Measurements from ENCODE around the gene TSHR. TPM values are rescaled to one million over a fixed set of nuclear protein-coding genes. Genes with fewer than 3 reads are reported as not detected.

The TSHR gene
- total RNA-seq, 1 donor from 2014 or later: not detected

DNA sequence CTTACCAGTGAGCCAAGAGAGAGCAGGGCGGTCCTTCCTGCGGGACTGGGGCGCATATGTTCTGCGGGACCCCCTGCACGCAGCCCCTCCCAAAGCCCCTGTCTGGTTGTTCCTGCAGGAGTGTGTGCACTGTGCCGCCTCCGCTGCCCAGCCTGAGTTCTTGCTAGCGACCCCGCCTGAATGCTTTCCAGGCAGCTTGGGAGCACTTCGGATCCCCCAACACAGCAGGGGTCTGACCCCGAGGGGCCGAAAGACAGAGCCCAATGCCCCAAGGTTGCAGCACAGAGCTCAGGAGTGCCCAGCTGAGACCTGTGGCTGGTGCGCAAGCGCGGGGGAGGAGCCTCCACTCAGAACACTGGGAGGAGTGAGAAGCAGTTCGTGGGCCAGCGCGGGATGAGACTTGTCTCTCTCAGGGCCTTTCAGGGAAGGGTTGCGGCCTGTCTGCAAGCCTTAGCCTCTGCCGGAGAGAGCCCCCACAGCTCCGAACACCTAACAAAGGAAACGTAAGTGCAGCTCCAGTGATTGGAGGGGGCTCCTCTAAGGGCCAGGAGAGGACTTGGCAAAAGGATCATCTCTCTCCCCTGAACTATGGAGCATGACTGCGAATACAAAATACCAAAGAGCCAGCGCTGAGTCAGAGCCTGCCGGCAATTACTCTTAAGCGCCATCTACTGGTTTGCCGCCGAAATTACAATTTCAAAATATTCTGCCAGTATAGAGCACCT lies 214.8 kb downstream of the TSHR start:
- peak; percentile 58 for DNase-seq (ENCODE audit: extremely low read depth, low read depth, low spot score)

DNA sequence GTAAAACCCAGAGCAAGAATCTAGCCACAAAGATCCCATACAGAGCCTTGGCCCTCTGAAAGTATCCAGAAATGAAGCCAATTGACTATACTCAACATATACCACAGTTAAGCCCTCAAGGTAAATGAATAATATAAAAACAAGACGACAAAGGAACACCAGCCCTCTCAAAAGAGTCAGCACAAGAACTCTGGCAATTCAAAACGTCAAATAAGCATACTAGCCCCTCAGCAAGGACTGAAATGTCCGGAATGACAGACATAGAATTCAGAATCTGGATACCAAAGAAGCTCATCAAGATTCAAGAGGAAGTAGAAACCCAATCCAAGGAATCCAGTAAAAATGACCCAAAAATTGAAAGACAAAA lies 215.4 kb downstream of the TSHR start:
- no peak for DNase-seq (ENCODE audit: extremely low read depth, low read depth, low spot score)

DNA sequence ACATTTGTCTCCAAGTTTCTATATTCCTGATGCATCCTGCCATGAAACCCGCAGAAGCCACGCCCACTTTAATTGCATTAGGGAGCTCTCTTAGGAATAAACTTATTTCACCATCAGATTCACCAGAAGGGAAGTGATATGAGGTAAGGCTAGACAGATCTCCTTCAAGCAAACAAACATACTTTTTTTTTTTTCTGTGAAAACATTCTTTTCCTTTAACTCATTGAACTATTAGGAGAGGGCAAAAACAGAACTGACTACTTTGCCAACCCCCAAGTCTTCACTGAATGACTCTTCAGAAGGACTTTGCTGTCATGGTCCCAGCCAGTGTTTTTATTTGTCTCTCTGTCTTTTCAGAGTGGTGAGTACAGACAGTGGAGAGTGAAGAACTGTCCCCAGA lies 216.9 kb downstream of the TSHR start:
- DNase-seq (ENCODE audit: extremely low read depth, low read depth, low spot score): no peak

DNA sequence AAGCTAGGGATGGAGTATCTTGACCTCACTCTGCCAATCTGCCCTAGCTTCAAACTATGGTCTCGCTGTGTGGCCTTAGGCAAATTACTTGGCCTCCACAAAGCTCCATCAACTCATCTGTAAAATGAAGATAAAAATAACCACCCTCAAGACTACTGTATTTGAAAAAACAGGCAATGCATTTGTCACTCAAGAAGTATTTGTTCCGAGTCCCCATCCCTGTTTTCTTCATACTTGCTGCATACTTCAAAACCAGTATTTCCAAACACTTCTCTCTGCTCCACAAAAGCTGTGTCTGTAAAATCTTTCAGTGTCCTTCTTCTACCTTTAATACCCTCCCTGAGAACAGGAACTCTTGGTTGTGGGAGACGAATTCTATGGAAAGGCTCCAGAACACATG lies 217.5 kb downstream of the TSHR start:
- no peak for DNase-seq (ENCODE audit: extremely low read depth, low read depth, low spot score)

DNA sequence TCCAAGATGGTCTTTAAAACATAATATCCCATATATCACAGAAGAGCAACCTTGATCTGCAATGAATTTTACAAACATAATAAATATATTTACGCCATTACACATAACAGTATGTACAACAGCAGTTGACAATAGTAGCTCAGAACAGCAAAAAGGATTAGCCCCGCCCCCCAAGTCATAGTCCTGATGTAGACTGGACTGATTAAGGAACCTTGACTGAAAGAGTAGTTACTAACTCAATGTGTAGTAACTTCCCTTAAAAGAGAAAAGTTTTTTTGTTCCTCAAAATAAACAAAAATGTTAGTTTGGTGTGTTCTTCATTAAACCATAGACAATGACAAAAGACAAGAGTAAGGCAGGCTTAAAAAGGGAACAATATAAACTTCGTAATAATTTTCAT lies 220.8 kb downstream of the TSHR start:
- no peak for DNase-seq (ENCODE audit: extremely low read depth, low read depth, low spot score)

DNA sequence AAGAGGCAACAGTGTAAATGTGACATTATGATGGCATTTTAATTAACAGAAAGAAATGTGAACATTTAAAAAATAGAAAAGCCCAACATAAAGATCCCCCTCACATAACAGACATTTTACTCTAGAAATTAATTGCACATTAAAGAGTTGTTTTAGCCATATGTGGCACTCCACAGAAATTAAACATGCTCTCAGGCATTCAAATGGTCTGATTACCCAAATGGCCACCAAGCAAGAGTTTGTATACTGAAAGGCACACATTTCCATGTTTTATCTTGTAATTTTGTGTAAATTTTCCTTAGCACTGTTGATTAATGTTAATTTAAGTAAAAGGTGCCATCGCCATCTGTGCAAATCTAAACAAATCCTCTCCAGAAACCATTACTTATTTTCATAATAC lies 221.8 kb downstream of the TSHR start:
- no peak for DNase-seq (ENCODE audit: extremely low read depth, low read depth, low spot score)

DNA sequence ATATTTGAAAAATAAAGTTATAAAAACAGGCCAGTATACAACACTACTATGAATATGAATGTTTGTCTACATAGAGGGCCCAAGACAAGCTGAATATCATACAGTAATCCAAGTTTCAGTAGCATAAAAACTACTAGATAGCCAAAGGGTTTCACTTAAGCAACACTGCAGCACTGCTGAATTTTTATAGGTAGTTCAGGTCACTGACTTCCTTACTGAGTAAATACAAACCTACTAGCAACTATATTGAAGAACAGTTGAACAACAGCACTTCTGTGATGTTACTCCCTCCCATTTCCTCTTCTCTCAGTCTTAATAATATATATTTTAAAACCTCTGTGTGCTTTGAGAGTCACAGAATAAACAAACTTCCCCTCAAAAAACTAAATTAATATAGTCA lies 222.6 kb downstream of the TSHR start:
- no peak for DNase-seq (ENCODE audit: extremely low read depth, low read depth, low spot score)

DNA sequence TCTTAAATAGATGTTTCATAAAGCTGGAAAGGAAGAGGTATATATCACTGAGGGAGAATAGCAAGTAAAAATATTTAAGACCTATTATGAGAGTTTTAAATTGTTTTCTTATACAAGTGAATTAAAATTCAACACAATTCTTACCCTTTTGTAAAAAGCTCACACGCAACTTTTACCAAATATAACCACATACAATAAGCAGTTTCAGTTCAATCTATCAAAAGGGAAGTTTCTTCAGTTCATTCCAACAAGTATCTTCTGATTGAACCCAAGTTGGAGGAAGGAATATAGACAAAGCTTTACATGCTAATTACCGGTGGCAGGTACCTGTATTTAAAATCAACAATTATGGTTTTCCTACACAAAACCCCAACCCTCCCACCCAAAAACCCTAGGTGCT lies 224.2 kb downstream of the TSHR start:
- DNase-seq (ENCODE audit: extremely low read depth, low read depth, low spot score): no peak

DNA sequence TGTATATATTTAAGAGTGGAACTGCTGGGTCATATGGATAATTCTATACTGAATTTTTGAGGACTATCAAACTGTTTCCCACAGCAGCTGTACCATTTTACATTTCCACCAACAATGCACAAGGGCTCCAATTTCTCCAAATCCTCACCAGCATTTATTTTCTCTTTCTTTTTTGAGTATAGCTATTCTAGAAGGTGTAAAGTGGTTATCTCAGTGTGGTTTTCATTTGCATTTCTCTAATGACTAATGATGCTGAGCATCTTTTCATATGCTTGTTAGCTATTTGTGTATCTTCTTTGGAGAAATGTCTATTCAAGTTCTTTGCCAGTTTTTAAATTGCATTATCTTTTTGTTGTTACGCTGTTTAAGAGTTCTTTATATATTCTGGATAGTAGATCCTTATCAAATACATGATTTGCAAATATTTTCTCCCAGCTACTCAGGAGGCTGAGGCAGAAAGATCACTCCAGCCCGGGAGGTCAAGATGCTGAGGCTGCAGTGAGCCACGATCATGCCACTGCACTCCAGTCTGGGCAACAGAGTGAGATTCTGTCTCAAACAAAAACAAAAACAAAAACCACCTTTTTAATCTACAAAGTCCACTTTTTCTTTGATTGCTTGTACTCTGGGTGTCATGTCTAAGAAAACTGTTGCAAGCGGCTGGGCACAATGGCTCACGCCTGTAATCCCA lies 232.6 kb downstream of the TSHR start:
- DNase-seq (ENCODE audit: extremely low read depth, low read depth, low spot score): no peak

DNA sequence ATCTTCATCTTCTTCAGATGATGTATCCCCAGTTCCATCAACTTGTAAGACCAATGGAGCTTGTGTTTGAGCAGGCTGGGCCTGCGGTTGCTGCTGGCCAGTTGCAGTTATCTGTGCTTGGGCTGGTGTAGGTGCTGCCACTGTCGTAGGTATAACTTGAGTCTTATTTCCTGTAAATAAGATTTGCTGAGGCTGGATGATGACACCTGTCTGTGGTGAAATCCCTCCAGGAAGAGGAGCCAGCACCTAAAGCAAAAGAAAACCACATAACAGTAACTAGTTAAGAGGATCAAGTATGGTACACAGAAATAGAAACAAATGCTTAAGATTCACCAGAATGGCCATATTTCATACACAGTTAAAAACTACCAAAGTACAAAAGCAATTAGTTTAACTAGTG lies 237.2 kb downstream of the TSHR start:
- no peak for DNase-seq (ENCODE audit: extremely low read depth, low read depth, low spot score)

DNA sequence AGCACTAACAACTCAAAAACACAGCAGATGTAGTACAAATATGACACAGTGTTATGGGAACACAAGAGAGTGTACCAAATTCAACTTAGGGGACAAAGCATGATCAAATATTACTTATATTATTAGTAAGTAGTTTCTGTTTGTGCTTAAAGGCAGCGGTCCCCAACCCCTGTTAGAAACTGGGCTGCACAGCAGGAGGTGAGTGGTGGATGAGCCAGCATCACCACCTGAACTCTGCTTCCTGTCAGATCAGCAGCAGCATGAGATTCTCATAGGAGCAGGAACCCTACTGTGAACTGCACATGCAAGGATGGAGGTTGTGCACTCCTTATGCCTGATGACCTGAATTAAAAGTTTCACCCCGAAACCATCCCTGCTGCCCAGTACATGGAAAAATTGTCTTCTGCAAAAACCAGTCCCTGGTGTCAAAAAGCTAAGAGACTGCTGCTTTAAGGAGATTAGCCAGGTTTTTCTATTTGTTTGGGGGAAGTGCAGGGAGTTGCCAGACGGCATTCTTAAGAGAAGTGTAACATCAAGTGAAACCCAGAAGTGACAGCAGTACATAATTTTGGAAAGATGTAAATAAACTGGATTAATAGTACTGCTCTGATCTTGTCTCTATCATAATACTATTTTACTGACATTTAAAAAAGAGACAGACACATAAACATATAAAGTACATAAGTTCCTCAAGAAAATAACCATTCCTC lies 238.7 kb downstream of the TSHR start:
- DNase-seq (ENCODE audit: extremely low read depth, low read depth, low spot score): no peak

Other genes with a start within 250 kb of the TSHR start
- gene CEP128, start 13.9 kb upstream of the TSHR start, total RNA-seq: 2.6 and 4.1 TPM in 2 replicates